GM19324 (cell line): ENCODE data around the gene DYNLRB1.

Experiments used
- ATAC-seq: cut with Tn5 transposase; IDR thresholded peaks from one replicate; pipeline ENCODE4 v1.9.1; 2021; ENCODE audit warnings: mild to moderate bottlenecking, moderate library complexity; ENCODE audit not compliant: unreplicated experiment, low FRiP score

DYNLRB1 gene

GRCh38 chr20:34575271-34575670 is 59.0 kb downstream of the DYNLRB1 start:
- ATAC-seq = no peak

- ATAC-seq = no peak
Measured at GRCh38 chr20:34575756-34576155, 59.5 kb downstream of the DYNLRB1 start.

- ATAC-seq = no peak
Measured at GRCh38 chr20:34577061-34577460, 60.8 kb downstream of the DYNLRB1 start.

GRCh38 chr20:34578025-34578424 is 61.8 kb downstream of the DYNLRB1 start:
- ATAC-seq = no peak

- no peak for ATAC-seq
Measured at GRCh38 chr20:34578521-34578920, 62.3 kb downstream of the DYNLRB1 start.

GRCh38 chr20:34579191-34579978 is 63.2 kb downstream of the DYNLRB1 start:
- no peak for ATAC-seq

- ATAC-seq = no peak
Measured at GRCh38 chr20:34579979-34580940, 64.0 kb downstream of the DYNLRB1 start.

GRCh38 chr20:34581341-34582184 is 65.3 kb downstream of the DYNLRB1 start:
- ATAC-seq = no peak

GRCh38 chr20:34582221-34582620 is 66.0 kb downstream of the DYNLRB1 start:
- ATAC-seq = no peak

- no peak for ATAC-seq
Measured at GRCh38 chr20:34582911-34583310, 66.7 kb downstream of the DYNLRB1 start.

- no peak for ATAC-seq
Measured at GRCh38 chr20:34583544-34583943, 67.3 kb downstream of the DYNLRB1 start.

- ATAC-seq = no peak
Measured at GRCh38 chr20:34585019-34585418, 68.8 kb downstream of the DYNLRB1 start.

- ATAC-seq = no peak
Measured at GRCh38 chr20:34586488-34587163, 70.4 kb downstream of the DYNLRB1 start.
